T1000 (cell line): ENCODE measurements around the gene TAAR1.
"Not testable (repeated sequence)": the region's sequence is repeated elsewhere in the genome, so short reads cannot be mapped to it uniquely, and the experiment has no call there.

Experiments
- DNase-seq: peaks from one replicate; lab custom pipeline; 2025; ENCODE audit warnings: mixed read lengths; lab: John Stamatoyannopoulos, UW

TAAR1 gene, protein sequence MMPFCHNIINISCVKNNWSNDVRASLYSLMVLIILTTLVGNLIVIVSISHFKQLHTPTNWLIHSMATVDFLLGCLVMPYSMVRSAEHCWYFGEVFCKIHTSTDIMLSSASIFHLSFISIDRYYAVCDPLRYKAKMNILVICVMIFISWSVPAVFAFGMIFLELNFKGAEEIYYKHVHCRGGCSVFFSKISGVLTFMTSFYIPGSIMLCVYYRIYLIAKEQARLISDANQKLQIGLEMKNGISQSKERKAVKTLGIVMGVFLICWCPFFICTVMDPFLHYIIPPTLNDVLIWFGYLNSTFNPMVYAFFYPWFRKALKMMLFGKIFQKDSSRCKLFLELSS

DNA sequence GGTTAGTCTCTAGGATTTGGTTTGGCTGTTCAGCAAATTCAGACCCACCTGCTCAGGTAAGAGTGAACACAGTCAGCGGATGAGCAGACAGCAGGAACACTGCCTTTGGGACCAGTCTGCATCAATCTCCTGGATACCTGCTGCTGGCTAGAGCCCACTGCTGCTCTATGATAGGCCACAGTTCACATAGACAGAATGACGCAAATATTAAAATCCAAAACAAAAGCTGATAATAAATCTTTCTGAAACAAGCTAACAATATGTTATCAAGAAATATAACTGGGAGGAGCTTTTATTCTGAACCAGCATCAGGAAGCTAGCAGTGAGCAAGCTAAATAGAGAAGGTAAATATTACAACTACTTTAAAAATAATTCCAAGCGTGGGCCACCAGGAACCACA, at the start of gene TAAR1:
Gene TAAR1, minus strand, starts transcription at position 101 of the 400 bp plus-strand sequence. CDS start 13,179 bp downstream, outside the sequence.
- DNase-seq = no peak

DNA sequence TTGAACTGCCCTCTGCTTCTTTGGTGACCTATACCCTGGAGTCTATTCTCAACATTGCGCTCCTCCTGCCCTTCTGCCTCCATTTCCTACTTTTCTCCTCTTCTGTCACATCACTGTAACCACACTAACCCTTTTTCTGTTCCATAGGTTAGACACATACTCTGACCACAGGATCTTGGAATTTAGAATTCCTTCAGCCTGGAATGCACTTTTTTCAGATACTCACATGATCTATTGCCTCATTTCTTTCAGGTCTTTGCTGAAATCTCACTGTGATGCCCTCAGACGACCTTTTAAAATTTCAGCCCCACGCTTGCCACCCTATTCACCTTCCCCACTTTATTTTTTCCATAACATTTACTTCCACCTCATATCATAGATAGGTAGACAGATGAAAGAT, 49.8 kb upstream of the TAAR1 start:
- no peak for DNase-seq

DNA sequence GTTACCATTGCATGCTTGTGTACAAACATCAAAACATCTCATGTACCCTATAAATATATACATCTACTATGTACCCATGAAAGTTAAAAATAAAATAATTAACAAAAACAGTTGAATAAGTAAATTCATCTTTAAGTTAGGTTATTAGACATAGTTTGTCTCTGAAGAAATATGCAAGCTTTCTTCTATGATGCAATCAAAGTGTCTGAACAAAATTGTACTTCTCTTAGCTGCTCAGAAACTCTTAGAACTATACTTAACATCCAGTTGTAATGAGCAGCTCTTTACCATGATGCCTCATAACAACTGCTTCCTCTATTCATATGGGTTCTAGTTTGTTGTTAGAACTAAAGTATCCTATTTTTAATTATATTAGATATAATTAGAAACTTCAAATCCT, 49.0 kb upstream of the TAAR1 start:
- no peak for DNase-seq

DNA sequence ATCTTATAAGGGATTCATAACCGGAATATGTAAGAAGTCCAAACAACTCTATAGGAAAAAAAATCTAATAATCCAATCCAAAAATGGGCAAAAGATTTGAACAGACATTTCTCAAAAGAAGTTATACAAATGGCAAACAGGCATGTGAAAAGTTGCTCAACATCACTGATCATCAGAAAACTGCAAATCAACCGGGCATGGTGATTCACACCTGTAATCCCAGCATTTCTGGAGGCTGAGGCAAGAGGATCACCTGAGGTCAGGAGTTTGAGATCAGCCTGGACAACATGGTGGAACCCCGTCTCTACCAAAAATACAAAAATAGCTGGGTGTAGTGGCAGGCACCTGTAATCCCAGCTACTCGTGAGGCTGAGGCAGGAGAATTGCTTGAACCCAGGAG, 47.8 kb upstream of the TAAR1 start:
- not testable (repeated sequence) for DNase-seq

DNA sequence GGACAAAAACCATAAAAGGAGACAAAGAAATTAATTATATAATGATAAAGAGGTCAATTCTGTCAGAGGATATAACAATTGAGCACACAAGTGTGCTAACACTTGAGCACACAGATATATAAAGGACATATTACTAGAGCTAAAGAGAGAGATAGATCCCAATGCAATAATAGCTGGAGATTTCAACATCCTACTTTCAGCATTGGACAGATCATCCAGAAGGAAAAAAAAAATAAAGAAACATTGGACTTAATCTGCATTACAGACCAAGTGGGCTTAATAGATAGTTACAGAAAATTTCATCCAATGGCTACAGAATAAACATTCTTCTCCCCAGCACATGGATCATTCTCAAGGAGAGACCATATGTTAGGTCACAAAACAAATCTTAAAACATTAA, 45.0 kb upstream of the TAAR1 start:
- no peak for DNase-seq

DNA sequence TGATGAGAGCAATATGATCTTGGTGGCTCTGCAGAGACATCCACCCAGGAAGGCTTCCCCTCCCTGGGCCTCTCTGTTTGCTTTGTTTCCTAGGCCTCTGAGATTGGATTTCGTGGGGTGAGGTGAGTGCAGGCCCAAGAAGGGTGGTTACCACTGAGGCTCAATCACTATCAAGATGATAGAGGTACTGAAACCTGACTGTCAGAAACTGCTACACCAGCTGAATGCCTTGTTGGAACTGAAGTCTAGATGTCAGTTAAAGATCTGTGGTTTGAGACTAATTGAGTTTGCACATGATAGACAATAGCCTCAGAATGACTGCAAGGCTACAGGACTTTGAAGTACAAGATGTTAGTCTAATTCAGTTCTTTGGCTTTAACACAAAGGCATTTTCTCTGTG, 39.6 kb upstream of the TAAR1 start:
- DNase-seq = no peak

DNA sequence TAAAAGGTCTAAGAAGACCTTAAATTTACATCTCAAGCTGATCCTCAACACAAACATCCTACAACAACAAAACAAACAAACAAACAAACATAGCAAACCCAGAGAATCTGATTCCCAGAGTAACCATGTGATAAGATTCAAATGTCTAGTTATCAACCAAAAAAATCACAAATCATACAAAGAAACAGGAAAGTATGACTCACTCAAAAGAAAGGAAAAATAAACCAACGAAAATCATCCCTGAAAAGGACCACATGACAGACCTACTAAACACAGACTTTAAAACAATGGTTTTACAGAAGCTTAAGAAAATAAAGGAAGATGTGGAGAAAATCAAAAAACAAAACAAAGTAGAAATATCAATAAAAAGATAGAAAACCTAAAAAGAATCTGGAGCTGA, 36.8 kb upstream of the TAAR1 start:
- DNase-seq = no peak

DNA sequence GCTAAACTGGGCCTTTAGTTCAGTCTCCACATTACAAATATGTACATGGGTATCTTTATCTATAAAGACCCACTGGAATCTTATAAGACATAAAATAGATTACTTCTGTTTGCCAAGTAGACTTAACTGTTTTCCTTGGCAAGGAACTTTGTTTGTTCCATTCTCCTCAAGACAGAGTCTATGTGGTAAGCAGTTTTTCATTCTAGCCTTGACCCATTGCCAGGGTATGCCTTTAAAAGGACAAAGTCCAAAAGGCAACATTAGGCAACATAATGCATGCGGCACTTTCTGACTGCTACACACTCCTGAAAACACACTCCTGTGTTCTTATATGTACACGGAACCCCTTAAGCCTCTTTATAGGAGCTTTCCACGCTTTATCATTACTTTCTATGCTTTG, 34.5 kb upstream of the TAAR1 start:
- DNase-seq = no peak

DNA sequence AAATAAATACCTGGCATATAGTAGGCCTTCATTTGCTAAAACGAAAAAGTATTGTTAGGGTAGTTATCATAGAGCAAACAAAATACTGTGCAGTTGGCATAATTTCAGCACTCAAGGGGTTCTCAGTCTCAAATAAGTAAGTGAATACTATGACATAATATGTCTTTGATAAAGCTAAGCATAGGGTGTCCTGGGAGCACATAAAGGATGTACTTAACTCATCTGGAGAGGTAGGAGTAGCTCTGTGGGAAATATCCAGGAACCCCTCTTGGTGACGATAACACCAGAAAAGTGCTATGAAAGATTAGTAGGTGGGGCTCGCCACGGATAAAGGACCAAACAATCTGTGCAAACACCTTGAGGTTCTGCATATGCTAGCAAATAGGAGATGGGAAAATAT, 31.7 kb upstream of the TAAR1 start:
- no peak for DNase-seq

DNA sequence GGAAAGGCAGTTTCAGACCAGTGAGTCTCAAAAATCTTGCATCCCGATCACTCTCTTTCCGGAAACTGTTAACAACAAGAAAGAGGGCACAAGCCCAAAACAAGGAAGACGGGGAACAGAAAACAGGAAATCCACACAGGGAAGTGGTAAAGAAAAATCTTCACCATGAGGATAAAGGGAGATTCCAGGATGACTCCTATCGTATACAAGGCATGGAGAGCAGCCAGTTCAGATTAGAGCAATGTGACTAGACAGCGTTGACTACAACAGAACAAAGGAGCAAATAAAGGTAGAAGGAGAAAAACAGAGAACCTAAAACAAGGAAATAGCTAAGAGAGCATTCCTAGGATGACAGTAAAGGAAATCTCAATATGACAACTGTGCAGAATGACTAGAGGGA, 28.3 kb upstream of the TAAR1 start:
- DNase-seq = no peak

DNA sequence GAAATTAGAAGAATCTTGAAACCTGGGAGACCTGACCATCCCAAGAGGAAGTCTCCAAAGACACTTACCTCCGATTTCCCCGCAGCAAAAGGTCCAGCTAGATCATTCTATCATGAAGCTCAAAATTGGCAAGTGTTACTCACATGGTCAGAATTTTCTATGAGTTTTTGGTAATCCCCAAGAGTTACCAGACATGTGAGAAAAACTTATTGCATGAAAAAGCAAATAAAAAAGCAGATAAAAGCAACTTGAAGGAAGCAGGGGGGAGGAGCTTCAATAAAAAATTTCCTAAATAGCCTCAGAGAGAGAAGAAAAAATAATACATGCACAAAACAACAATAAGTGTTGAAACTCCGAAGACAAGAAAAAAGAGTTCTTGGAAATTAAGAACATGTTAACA, 27.5 kb upstream of the TAAR1 start:
- no peak for DNase-seq

DNA sequence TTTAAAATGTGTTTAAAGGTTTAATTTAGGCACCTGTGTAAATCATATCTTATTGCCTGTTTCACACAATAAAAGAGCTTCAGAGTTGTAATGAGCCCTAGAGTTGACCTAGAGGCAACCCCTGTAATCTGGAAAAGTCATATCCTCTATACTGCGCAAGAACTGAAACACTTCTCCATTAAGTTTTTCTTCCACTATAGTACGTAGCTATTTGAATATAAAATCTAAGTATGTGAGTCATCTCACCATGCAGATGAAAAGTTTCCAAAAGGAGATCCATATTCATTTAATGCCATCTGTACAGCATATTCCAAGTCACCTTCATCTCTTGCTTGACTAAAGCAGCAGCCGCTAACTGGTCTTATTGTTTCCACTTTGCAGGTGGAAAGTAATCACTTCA, 26.0 kb upstream of the TAAR1 start:
- DNase-seq = no peak

DNA sequence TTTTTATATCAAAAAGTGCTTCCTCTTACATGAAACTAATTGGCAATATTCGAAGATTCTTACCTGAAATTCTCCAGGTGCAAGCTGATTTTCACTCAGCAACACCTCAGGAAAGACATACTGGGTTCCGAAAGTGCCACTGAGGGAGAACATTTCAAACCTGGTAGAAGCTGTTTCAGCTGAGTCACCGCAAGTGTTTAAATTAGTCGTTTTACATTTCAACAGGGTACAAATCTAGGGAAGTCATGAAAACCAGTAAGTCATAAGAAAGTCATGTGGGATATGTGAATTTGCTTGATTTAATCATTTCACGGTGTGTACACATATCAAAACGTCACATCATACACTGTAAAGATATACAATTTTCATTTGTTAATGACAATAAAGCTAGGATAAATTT, 25.3 kb upstream of the TAAR1 start:
- no peak for DNase-seq

DNA sequence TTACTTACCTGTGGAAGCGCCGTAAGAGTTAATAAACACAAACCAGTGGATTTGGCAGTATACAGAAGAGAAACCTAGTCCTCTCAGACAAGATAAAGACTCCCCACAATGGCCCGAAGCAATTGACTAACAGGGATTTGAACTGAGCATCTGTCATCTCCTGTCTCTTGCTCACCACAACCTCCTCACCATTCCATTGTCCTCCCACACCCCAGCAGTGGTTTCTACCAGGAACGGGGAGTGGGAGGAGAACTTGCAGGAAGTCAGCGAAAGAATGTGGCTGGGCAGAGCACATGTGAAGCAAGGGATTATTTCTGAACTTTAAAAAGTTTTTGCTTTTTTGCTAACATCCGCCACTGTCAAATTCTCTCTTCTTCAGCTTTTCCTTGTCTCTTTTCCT, 24.6 kb upstream of the TAAR1 start:
- DNase-seq = no peak

DNA sequence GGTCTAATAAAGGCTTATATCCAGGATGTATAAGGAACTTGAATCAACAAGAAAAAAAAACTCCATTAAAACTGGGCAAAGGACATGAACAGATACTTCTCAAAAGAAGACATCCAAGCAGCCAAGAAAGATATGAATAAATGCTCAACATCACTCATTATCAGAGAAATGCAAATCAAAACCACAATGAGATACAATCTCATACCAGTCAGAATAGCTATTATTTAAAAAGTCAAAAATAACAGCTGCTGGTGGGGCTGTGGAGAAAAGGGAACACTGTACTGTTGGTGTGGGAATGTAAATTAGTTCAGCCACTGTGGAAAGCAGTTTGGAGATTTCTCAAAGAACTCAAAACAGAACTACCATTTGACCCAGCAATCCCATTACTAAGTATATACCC, 20.1 kb upstream of the TAAR1 start:
- DNase-seq = not testable (repeated sequence)

DNA sequence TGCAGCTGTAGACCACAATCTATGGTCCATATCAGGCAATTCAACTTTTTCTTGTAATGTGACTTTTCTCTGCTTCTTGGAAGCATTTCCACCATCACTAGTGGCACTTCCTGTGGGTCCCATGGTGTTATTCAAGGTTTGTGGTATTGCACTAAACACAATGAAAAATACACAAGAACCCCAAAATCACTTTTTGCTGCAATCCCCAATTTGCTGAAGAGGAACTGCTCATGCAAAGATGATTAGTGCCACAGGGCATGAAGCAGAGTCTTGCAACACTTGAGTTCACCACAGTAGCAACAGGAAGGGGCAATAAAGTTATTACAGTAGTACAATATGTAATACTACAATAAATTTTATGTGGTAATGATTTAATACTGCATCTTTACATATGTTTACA, 16.8 kb upstream of the TAAR1 start:
- DNase-seq = no peak

DNA sequence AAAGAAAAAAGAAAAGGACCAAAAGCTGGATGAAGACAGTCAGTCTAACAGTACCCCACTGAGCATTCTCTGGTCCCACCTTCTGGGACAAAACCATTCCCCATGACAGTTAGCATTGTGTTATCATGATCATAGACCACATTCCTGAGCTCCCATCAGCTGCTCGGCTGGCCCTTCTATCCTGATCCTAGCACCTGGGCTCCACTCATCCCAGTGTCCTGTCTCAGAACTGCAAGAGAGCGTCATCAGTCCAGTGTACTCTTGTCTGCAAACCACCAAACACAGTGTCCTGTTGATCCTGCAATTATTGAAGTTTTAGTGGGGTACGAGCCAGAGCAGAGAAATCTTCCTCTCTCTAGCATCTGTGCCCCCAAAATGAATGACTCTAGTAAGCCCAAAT, 16.0 kb upstream of the TAAR1 start:
- no peak for DNase-seq

DNA sequence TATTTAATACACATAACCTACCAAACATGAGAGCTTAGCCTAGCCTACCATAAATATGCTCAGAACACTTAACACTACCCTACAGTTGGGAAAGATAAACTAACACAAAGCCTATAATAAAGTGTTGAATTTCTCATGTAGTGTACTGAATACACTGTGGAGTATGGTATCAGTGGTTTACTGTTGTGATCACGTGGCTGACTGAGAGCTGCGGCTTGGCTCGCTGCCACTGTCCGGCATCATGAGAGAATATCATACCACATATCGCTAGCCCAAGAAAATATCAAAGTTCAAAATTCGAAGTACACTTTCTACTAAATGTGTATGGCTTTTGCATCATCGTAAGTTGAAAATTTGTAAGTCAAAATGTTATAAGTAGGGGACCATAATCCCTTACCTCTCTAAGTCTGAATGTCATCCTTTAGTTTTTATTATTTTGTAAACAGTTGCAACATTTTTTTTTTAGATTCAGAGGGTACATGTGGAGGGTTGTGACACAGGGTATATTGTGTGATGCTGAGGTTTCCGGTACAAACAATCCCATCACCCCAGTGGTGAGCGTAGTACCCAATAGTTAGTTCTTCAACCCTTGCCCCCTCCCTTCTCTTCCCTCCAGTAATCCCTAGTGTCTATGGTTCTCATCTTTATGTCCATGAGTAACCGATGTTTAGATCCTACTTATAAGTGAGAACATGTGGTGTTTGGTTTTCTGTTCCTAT, 14.6 kb upstream of the TAAR1 start:
- no peak for DNase-seq

DNA sequence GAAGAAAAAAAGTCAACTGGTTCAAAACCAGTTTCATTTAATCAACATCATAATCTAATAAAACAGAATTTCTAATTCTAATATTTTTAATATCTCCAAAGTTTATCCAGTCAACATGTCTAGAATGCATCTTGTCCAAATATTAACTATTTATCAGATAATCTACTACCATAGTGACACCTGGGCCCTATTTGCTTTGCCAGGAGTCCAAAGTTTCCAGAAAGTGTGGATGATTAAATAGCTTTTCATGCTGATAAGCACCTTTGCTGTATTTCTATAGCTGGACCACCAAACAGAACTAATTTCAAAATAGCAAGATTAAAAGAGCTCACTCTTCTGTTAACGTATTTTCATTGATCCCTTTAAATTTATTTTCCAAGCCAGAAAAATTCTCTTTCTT, 12.3 kb upstream of the TAAR1 start:
- no peak for DNase-seq

DNA sequence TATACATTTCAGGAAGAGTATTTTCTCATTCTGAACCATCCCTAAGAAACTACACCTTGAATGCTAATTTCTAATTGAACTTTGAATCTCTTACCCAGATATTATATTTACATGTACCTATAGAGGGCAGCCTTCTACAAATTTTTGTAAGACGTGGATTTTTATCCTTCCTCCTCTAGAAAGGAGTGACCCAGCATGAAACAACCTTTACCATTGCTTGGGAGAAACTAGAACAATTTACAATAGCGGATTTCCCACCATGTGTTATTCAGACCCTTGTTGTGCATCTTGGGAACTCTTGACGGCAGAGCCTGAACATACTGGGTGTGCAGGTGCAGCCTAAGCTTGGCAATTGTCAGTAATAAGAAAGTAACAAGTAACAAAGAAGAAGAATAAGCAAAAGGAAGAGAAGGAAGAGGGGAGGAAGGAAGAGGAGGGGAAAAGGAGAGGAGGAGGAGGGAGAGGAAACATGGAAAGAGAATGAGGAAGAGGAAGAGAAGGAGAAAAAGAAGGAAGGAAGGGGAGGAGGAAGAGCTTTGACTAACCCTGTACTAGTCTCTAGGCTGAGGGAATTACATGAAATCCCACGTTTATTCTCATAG, 10.8 kb upstream of the TAAR1 start:
- no peak for DNase-seq

DNA sequence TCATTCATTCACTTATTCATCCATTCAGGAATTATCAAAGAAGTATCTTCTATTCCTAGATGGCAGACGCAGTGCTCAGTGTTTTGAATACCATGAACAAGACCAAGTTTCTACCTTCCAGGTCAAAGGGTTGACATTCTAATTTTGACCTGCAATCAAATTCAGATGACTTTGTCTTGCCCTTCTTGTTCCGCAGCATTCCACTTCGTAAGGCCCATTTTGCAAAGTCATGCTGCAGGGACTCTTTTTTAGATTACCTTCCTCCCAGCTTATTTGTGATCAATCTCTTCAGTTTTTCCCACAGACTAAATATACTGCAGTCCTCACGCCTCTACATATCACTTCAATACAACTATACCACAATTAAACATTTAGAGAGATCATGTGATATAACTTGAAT, 7.1 kb upstream of the TAAR1 start:
- no peak for DNase-seq

DNA sequence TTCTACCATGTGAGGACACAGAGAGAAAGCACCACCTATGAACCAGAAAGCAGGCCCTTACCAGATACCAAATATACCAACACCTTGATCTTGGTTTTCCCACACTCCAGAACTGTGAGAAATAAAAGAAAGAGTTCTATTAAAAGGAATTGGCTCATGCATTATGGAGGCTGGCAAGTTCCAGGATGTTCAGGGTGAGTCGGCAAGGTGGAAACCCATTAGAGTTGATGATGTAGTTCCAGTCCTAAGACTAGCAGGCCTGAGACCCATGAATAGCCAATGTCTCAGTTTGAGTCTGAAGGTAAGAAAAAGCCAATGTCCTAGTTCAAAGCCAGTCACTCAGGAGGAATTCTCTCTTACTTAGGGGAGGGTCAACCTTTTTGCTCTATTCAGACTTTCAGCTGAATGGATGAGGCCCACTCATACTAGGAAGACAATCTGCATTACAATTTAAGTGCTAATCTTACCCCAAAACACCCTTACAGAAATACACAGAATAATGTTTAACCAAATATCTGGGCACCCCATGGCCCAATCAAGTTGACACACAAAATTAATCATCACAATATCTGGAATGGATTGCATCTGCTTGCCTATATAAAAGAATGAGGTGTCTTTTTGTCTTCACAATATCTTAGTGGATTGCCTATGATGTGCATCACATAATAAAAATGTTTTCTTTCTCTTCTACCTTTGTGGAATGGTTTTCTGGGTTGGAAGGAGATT, 5.5 kb upstream of the TAAR1 start:
- no peak for DNase-seq

DNA sequence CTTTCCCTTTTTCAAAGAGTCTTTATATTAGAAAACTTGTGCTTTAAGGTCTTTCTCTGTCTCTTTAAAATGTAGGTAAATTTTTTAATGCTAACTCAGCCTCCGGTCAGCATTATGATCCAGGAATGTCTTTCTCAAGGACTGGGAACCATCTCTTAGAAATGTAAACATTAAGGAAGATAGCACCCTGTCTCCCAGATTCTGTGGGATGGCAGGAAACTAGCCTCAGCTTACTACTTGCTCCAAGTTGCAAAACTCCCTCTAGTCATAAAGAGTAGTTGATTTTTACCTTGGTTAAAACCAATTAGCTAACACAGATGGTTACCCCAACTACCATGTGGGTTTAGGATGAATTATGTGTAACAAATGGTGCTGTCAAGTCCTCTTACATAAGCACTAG, 4.7 kb upstream of the TAAR1 start:
- no peak for DNase-seq
